Amygdala (tissue), 56 donors: ENCODE data around the gene HSD17B8.

Experiments
- DNase-seq, 56 donors: peaks; one replicate each; lab custom pipeline; 2025; lab: John Stamatoyannopoulos, UW

HSD17B8 gene

DNA sequence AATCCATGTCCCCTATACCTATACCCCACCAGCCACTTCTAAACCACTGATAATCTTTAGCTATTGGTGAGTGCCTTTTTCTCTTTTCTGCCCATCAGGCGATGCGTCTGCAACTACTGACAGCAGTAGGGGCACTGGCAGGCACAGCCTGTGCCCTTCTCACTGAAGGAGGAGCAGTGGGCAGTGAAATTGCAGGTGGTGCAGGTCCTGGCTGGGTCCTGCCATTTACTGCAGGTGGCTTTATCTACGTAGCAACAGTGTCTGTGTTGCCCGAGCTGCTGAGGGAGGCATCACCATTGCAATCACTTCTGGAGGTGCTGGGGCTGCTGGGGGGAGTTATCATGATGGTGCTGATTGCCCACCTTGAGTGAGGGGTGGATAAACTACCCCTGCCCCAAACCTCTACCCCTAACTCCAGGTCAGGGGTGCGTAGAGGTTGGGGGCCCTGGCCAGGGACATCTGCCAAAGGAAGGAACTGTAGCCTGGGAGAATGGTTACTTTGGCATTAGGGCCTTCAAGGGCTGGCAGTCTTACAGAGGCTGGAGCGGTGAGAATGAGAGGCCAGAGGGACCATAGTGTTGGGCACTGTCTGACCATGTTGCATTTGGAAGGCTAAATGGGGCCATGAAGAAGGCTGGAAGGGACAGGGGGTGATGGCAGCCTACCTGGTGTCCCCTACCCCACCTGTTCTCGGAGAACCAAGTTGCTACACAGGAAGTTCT lies 851 bp upstream of the HSD17B8 start:
- DNase-seq, result no peak

DNA sequence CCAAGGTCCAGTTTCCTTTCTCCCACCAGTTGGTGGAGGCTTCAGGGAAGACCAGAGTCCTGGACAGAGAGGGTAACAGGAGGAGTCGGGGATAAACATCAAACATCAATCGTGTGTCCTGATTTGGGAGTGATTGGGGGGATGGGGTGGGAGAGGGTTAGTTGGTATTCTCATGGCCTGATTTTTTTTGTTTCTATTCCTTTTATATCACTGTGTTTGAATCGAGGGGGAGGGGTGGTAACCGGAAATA lies 365 bp upstream of the HSD17B8 start:
- DNase-seq, result no peak

DNA sequence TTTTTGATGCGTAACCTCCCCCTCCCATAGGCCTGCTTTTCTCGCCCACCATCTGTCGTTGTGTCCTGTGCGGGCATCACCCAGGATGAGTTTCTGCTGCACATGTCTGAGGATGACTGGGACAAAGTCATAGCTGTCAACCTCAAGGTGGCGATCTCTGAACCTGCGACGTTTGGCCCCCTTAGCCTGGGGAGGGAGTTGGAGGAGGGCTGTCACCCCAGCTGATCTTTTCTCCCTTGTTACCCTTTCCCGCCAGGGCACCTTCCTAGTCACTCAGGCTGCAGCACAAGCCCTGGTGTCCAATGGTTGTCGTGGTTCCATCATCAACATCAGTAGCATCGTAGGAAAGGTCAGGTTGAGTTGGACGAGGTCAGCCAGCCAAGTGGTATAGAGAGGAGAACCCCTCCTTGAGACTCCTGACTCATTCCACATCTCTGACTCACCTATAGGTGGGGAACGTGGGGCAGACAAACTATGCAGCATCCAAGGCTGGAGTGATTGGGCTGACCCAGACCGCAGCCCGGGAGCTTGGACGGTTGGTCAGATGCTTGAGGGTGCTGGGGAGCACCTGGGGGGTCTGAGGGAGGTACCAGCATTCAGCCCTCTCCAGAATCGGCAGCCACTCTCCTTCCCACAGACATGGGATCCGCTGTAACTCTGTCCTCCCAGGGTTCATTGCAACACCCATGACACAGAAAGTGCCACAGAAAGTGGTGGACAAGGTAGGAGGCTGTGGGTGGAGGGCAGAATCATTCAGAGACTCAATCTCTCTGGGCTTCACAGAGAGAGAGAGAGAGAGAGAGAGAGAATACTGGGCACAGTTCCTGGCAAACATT lies 954 bp downstream of the HSD17B8 start:
- DNase-seq, result no peak

DNA sequence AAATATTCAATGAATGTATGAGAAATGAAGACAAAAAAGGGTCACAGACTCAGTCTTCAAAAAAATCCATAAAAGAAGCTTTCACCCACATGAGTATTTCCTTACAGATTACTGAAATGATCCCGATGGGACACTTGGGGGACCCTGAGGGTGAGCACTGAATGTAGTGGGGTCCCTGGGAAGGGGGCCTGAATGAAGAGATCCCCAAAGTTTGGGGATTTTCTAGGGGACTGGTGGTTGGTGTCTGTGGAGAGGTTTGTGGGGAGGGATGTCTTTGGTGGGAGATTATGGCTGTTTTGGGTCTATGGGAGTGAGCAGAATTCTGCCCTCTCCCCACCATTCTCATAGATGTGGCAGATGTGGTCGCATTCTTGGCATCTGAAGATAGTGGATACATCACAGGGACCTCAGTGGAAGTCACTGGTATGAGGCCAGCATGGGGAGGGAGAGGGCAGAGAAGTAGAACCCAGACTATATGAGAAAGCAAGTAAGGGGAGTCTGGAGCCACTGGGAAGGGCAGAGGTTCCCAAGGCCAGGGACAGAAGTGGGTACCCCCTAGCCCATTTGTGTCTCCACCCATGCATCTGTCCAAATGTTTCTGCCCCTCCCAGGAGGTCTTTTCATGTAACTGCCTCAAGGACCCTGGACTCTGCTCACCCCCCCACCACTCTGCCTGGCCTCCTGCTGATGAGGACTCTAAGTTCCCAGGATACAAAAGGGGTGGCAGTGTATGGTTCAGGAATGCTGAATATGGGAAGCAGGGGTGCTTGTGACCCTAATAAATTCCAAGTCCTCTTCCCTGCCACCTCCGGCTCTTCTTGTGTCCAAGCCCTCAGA lies 1.8 kb downstream of the HSD17B8 start:
- no peak for DNase-seq

DNA sequence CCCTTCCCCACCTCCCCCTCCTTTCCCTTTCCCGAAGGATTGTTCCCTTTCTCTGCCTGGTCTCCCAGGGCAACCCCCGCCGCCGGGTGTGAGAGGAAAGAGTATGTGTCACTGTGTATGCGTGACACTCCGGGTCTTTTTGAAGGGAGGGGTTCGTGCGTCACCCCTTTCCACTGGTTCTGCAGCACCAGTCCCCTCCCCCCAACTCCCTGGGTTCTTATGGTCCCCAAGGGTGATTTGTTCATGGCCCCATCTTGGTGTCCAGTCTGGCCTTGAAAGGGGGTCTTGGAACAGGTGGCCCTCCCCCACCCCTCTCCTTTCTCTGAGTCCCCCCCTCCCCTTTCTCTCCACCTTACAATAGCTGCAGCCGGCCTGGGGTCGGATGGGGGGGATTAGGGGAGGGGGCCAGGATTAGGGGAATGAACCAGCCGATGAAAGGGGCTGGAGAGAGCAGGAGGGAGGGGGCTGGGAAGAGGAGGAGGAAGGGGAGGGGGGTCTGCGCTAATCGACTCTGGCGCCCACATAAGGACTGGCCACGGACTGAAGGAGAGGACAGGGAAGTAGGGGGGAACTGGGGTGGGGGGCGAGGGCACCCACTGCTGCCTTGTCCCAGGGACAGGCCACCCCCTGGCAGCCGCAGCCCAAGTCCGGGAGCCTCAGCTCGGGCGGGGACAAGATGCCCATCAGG lies 2.6 kb downstream of the HSD17B8 start:
- DNase-seq, result peak in 5 of 56 donors; percentile 8 to 32 (median 18)

DNA sequence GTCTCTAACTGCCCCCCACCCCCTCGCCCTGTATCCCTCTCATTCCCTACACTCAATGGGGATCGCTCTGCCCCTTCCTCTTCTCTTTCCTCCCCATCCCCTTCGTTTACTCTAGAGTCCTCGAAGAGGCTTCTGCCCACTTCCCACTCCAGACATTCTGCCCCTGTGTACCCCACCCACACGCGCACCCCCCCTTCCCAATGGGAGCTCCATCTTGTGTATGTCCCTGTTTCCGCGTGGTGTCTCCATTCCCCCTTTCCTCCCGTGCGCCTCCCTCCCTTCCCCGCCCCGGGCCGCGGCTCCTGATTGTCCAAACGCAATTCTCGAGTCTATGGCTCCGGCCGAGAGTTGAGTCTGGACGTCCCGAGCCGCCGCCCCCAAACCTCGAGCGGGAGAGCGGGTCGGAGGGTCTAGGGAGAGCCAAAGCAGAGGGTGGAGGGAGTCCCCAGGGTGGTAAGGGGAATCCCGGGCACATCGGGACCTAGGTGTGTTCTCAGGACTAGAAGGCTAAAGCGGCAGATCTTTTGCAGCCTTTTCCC lies 3.2 kb downstream of the HSD17B8 start:
- peak in 11 of 56 donors; percentile 19 to 58 (median 35) for DNase-seq

DNA sequence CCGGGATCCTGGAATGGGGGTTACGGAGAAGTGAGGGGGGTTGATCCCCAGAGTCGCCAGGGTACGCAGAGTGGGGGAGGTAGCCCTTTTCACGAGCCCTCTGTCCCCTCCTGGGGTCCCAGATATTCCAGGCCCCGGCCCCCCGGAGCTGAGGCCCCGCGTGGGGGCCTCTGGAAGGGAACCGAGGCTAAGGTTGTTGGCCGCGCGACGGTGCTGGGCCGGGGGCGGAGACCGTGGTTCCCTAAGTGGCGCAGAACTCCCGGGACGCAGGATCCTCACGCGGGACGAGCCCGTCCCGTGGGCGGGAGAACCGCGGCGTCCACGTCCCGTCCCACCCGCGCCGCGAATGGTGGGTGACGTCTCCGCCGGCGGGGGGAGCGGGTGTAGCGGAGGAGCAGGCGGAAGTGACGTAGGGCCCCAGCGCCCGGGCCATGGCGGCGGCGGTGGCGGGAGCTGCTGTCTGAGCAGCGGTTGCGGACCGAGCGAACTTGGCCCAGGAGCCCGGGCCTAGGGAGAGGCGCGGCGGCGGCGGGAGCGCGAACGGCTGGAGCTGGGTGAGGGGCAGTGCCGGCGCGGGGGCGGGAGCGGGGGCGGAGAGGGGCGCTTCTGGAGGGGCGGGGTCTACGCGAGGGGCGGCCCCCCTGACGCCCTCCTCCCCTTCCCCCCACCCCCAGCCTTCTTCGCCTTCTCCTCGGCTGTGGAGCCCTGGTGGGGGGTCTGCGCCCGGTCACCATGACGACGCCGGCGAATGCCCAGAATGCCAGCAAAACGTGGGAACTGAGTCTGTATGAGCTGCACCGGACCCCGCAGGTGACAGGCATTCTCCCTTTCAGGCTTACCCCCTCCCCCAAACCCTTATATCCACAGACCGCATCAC lies 3.9 kb downstream of the HSD17B8 start, which contains the start of gene RING1:
RING1 (plus strand) TSS at position 410 of the 877 bp plus-strand sequence; CDS start at position 733, 323 bp downstream.
- DNase-seq, result peak in 52 of 56 donors; percentile 34 to 93 (median 75)

DNA sequence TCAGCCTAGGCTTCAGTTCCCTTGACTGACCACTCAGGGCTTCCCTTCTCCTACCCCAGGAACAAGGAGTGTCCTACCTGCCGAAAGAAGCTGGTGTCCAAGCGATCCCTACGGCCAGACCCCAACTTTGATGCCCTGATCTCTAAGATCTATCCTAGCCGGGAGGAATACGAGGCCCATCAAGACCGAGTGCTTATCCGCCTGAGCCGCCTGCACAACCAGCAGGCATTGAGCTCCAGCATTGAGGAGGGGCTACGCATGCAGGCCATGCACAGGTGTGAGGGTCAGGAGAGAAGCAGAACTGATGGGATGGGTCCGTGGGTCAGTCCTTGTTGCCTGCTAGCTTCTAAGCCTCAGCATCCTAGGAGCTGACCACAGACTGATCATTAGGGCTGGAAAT lies 5.4 kb downstream of the HSD17B8 start:
- DNase-seq, result no peak

DNA sequence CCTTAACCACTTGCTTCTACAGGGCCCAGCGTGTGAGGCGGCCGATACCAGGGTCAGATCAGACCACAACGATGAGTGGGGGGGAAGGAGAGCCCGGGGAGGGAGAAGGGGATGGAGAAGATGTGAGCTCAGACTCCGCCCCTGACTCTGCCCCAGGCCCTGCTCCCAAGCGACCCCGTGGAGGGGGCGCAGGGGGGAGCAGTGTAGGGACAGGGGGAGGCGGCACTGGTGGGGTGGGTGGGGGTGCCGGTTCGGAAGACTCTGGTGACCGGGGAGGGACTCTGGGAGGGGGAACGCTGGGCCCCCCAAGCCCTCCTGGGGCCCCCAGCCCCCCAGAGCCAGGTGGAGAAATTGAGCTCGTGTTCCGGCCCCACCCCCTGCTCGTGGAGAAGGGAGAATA lies 6.7 kb downstream of the HSD17B8 start:
- DNase-seq, result no peak

DNA sequence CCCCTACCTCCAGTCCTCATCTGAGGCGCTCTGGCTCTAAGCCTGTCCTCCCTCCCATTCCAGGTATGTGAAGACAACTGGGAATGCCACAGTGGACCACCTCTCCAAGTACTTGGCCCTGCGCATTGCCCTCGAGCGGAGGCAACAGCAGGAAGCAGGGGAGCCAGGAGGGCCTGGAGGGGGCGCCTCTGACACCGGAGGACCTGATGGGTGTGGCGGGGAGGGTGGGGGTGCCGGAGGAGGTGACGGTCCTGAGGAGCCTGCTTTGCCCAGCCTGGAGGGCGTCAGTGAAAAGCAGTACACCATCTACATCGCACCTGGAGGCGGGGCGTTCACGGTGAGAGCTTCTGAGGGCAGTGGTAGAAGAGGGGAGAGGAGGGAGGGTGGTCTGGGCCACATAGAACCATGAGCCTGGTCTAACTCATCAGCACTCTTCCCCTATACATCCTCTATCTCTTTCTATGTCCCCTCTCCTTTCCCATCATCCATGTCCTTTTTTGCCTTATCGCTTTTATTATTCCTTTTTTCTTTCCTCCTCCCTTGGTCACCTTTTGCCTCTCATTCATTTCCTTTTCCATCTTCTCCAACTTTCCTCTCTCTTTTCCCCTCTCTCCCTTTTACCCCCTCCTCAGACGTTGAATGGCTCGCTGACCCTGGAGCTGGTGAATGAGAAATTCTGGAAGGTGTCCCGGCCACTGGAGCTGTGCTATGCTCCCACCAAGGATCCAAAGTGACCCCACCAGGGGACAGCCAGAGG lies 7.4 kb downstream of the HSD17B8 start:
- DNase-seq, result no peak

DNA sequence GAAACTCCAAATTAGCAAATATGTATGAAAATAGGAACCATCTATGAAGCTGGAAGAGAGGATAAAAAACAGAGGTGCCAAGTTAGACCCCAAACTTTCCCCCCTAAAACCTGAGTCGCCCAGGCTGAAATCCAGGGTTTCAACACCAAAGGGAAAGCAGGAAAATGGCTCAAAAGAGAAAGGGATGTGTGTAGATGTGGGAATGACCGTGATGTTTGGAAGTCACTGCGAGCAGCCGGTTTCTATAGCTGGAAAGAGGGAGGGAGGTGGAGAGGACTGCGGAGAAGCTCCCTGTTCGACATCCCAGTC lies 8.4 kb downstream of the HSD17B8 start:
- DNase-seq, result no peak

DNA sequence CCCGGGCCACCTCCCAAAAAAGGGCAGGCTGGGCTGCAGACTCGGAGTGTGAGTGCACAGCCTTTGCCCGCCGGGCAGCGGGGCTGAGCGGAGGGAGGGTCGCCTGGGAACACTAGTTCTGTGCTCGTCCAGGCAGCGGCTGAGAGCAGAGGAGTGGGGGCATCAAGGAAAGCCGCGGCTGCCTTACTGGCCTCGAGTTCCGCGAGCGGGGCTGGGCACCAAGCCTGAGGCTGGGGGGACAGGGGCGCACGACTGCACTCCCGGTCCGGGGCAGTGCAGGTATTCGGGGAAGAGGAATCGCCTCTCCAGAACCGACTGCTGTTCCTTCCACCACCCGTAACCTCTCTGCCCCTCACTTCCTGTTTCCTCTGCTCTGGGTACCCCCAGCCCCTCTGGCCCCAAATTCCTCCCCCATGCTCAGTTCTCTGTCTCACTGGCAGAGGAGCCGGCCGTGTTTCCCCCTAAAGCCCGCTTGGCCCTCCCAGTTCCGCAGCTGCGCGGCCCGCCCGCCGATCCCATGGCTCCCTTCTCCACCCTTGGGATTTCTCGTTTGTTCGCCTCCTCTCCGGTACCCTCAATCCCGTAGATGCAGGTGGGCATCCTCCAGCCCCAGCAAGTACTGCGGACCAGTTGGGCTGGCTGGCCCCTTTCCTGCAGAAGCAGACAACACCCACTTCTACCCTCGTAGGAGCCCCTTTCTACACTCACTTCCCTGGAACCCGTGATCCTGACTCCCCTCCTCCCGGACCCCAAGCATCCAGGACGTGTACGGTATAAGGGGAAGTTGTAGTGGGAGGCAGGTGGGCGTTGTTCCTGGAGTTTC lies 8.9 kb downstream of the HSD17B8 start:
- DNase-seq, result peak in 7 of 56 donors; percentile 9 to 54 (median 24)

DNA sequence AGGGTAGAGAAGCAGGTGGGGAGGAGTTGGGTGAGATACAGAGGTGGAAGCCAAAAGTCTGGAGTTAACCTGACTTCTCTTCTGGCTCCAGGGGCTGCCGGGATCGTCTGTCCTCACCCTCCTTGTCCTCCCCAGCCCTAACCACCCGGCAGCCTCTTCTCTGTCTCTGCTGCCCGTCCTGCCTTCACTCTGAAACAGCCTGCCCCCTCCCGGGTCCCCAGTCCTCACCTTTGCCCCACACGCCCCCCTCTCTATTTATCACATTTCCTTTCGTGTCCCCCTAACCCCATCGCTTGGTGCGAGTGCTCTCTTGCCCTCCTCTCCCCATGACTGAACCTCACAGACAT lies 9.5 kb downstream of the HSD17B8 start:
- no peak for DNase-seq

DNA sequence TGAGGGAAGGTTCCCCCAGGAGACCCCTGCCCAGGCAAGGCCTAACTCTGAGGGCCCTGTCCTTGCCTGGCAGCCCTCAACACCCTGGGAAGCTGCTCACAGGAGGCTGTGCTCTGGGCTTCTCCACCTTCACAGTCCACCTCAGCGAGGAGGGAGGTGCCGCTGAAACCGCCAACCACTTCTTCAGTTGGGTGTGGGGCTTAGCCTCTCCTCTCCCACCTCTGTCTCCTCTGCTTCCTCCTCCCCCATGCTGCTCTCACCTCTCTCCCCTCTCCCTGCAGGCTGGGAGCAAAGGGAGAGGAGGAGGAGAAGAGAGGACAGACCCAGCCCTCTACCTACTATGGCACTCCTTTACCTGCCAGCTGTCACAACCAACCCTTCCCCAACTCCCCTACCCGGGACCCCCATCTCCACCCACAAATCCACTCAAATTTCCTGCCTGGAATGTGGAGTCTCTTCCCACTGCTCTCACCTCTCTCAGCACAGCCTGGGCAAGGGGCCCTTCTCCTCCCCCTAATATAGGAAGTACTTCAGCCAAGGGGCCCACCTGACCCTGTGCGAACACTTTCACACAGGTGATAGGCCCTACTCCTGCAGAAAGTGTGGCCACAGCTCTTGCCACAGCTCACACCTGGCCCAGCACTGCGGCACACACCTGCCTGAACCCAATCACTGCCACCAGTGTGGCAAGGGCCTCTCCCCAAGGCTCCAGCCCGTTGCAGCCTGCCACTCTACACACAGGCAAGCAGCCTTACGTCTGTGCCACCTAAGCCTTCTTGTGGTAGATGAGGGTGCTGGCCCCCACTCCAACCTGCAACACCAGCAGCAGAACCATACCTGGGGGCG lies 11.0 kb downstream of the HSD17B8 start:
- DNase-seq, result no peak

DNA sequence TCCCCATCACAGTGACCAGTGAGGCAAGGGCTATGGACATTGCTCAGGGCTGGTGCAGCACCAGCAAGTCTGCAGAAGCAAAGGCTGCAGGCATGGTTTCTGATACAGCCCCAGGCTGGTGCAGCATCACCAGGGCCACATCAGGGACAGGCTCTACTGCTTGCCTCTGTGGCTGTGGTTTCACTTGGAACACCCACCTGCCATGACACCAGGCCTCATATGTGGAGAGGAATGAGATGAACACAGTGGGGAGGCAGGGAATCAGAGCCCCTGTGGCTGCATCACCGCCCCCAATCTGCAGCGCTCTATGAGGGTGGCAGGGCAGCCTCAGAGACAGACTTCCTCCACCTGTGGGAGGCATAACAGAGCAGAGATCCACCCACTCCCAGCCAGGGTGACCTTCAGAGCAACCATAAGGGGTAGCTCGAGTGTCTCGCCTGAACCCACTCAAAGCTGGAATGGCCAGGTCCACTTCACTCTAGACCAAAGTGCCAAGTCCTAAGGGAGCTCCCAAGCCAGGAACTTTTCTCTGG lies 11.7 kb downstream of the HSD17B8 start:
- no peak for DNase-seq

DNA sequence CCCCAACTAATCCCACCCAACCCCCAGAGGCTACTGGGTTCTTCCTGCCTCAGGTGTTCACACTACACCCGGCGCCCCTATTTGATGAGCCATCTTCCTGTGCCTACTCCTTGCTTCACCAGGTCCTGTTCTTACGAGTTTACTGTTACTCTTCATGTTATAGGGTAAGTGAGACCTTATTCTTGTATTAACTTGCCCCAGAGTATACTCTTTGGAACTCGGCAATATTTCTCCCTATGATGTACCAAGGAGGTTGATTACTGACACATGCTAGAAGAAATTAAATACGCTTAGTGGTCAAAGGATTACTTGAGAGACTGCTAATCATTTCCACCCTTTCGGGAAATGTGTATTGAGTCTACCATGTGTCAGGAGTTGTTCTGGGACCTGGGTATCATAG lies 12.8 kb downstream of the HSD17B8 start:
- DNase-seq, result no peak

DNA sequence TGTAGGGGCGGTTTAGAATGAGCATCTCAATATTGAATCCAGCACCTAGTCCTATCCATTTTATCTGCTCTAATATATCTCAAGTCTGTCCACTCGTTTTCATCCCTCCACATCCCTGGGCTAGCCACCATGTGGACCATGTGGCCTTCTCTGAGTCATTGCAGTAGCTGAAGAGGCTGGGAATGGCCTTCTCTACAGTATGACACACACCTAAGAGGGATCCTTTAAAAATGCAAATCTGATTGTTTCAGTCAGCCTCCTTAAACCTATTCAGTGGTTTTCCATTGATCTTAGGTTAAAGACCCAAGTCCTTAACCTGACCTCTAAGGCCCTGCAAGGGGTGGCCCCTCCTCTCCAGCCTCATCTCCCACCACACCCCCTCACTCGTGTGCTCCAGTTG lies 13.2 kb downstream of the HSD17B8 start:
- no peak for DNase-seq
